SK-N-SH treated with all-trans-retinoic acid at 6 μM for 48 hours (cell line): ENCODE data around the gene SLC37A1.

Experiments used
- ATAC-seq: fragments of 200-7000 bp; cut with Tn5 transposase; 3 replicates; pipeline ENCODE4 v1.9.1; 2020; ENCODE audit warnings: mild to moderate bottlenecking, moderate library complexity
- BACH2 ChIP-seq: fragments of 250-450 bp; sonication (Bioruptor Pico); IDR thresholded peaks from 2 replicates; pipeline ENCODE4 v1.9.0; 2021; ENCODE audit warnings: mild to moderate bottlenecking, borderline replicate concordance
- CSDC2 ChIP-seq: fragments of 250-450 bp; sonication (Bioruptor Pico); IDR thresholded peaks from 2 replicates; pipeline ENCODE4 v1.5.0; 2020; ENCODE audit warnings: mild to moderate bottlenecking, moderate library complexity
- ESRRG ChIP-seq: fragments of 250-450 bp; sonication (Bioruptor Pico); IDR thresholded peaks from 2 replicates; pipeline ENCODE4 v1.6.1; 2021; ENCODE audit warnings: mild to moderate bottlenecking
- GLIS3 ChIP-seq: fragments of 250-450 bp; sonication (Bioruptor Pico); IDR thresholded peaks from 2 replicates; pipeline ENCODE4 v1.5.0; 2020; ENCODE audit warnings: mild to moderate bottlenecking, moderate library complexity
- ISL1 ChIP-seq: fragments of 250-450 bp; sonication (Bioruptor Pico); IDR thresholded peaks from 2 replicates; pipeline ENCODE4 v2.1.2; 2022; ENCODE audit warnings: mild to moderate bottlenecking, moderate library complexity
- POU6F1 ChIP-seq: fragments of 250-450 bp; sonication (Bioruptor Pico); IDR thresholded peaks from 2 replicates; pipeline ENCODE4 v1.8.0; 2021; ENCODE audit warnings: low read depth, mild to moderate bottlenecking, moderate library complexity, borderline replicate concordance
- RARB ChIP-seq: fragments of 250-450 bp; sonication (Bioruptor Pico); IDR thresholded peaks from 2 replicates; pipeline ENCODE4 v1.8.0; 2021; ENCODE audit warnings: mild to moderate bottlenecking, moderate library complexity
- TCF4 ChIP-seq: fragments of 250-450 bp; sonication (Bioruptor Pico); IDR thresholded peaks from 2 replicates; pipeline ENCODE4 v1.8.0; 2021; ENCODE audit warnings: mild to moderate bottlenecking, moderate library complexity, borderline replicate concordance
- TOX ChIP-seq: fragments of 250-450 bp; sonication (Bioruptor Pico); IDR thresholded peaks from 2 replicates; pipeline ENCODE4 v1.8.0; 2021; ENCODE audit warnings: mild to moderate bottlenecking, moderate library complexity, borderline replicate concordance
- TSHZ2 ChIP-seq: fragments of 250-450 bp; sonication (Bioruptor Pico); IDR thresholded peaks from 2 replicates; pipeline ENCODE4 v1.5.0; 2020; ENCODE audit warnings: mild to moderate bottlenecking, moderate library complexity
- ZC3H10 ChIP-seq: fragments of 250-450 bp; sonication (Bioruptor Pico); IDR thresholded peaks from 2 replicates; pipeline ENCODE4 v1.5.1; 2021; ENCODE audit warnings: mild to moderate bottlenecking, moderate library complexity
- ZFP3 ChIP-seq: fragments of 250-450 bp; sonication (Bioruptor Pico); IDR thresholded peaks from 2 replicates; pipeline ENCODE4 v1.5.0; 2020; ENCODE audit warnings: mild to moderate bottlenecking, moderate library complexity
- ZFP30 ChIP-seq: fragments of 450-650 bp; formaldehyde crosslinking; IDR thresholded peaks from 2 replicates; pipeline ENCODE4 v1.5.0; 2022; ENCODE audit warnings: mild to moderate bottlenecking, moderate library complexity
- ZNF565 ChIP-seq: fragments of 450-650 bp; formaldehyde crosslinking; conservative IDR thresholded peaks from 2 replicates; pipeline ENCODE4 v1.5.0; 2020; ENCODE audit warnings: low read depth, mild to moderate bottlenecking, moderate library complexity
- ZNF70 ChIP-seq: fragments of 450-650 bp; formaldehyde crosslinking; IDR thresholded peaks from 2 replicates; pipeline ENCODE4 v1.5.0; 2020; ENCODE audit warnings: mild to moderate bottlenecking, moderate library complexity
- ZNF8 ChIP-seq: fragments of 450-650 bp; formaldehyde crosslinking; IDR thresholded peaks from 2 replicates; pipeline ENCODE4 v1.5.0; 2020; ENCODE audit warnings: mild to moderate bottlenecking, moderate library complexity
- TF ChIP-seq, protein P1 (sequence below): fragments of 250-450 bp; sonication (Bioruptor Pico); IDR thresholded peaks from 2 replicates; pipeline ENCODE4 v1.8.0; 2020; ENCODE audit warnings: mild to moderate bottlenecking, moderate library complexity, borderline replicate concordance
- TF ChIP-seq, protein P2 (sequence below): fragments of 250-450 bp; sonication (Bioruptor Pico); IDR thresholded peaks from 2 replicates; pipeline ENCODE4 v1.5.1; 2021; ENCODE audit warnings: mild to moderate bottlenecking, moderate library complexity

Gene SLC37A1

GRCh38 chr21:42622284-42622683 lies 108.6 kb downstream of the SLC37A1 start:
- TF ChIP-seq ZNF70 (CRISPR knock-in tag) (no peak), TSHZ2 (no peak), ESRRG (no peak)
- TF ChIP-seq, protein P1, sequence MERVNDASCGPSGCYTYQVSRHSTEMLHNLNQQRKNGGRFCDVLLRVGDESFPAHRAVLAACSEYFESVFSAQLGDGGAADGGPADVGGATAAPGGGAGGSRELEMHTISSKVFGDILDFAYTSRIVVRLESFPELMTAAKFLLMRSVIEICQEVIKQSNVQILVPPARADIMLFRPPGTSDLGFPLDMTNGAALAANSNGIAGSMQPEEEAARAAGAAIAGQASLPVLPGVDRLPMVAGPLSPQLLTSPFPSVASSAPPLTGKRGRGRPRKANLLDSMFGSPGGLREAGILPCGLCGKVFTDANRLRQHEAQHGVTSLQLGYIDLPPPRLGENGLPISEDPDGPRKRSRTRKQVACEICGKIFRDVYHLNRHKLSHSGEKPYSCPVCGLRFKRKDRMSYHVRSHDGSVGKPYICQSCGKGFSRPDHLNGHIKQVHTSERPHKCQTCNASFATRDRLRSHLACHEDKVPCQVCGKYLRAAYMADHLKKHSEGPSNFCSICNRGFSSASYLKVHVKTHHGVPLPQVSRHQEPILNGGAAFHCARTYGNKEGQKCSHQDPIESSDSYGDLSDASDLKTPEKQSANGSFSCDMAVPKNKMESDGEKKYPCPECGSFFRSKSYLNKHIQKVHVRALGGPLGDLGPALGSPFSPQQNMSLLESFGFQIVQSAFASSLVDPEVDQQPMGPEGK (CRISPR knock-in tag), result no peak
- TF ChIP-seq, all 23 proteins: peak for 0
- no peak for ATAC-seq

DNA sequence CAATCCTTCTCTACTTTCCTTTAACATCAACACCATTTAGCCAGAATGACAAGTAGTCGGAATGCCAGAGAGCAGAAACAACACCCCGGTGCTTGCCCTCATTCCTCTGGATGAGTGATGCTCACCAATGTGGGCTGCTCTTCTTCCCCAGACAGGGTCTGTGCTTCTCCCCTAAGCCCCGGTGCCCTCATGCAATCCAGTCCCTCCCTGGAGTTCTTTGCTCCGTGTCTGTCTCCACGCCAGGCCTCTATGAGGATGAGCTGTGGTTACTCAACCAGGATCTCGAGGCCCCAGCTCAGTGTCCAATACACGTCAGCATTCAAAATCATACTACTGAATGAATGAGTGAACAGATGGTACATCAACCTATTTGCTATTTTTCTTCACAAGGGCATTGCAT lies 110.0 kb downstream of the SLC37A1 start:
- TF ChIP-seq ESRRG (no peak), POU6F1 (CRISPR knock-in tag) (no peak), ZNF70 (CRISPR knock-in tag) (no peak), RARB (CRISPR knock-in tag) (no peak), TOX (CRISPR knock-in tag) (no peak), ZFP30 (CRISPR knock-in tag) (no peak), ISL1 (no peak), CSDC2 (CRISPR knock-in tag) (no peak), TSHZ2 (no peak), TCF4 (CRISPR knock-in tag) (no peak), BACH2 (CRISPR knock-in tag) (no peak), ZNF8 (CRISPR knock-in tag) (no peak), GLIS3 (CRISPR knock-in tag) (no peak), ZNF565 (CRISPR knock-in tag) (no peak), ZFP3 (no peak)
- no peak for ATAC-seq

GRCh38 chr21:42624095-42624790 lies 110.6 kb downstream of the SLC37A1 start:
- TF ChIP-seq ISL1 (no peak), GLIS3 (CRISPR knock-in tag) (no peak), TOX (CRISPR knock-in tag) (no peak), ZC3H10 (no peak), RARB (CRISPR knock-in tag) (no peak), POU6F1 (CRISPR knock-in tag) (no peak), ZNF565 (CRISPR knock-in tag) (no peak)
- TF ChIP-seq, protein P2, sequence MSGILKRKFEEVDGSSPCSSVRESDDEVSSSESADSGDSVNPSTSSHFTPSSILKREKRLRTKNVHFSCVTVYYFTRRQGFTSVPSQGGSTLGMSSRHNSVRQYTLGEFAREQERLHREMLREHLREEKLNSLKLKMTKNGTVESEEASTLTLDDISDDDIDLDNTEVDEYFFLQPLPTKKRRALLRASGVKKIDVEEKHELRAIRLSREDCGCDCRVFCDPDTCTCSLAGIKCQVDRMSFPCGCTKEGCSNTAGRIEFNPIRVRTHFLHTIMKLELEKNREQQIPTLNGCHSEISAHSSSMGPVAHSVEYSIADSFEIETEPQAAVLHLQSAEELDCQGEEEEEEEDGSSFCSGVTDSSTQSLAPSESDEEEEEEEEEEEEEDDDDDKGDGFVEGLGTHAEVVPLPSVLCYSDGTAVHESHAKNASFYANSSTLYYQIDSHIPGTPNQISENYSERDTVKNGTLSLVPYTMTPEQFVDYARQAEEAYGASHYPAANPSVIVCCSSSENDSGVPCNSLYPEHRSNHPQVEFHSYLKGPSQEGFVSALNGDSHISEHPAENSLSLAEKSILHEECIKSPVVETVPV (CRISPR knock-in tag), result no peak
- no peak for ATAC-seq
